ENCODE measurements around the gene CSF2. TPM values are rescaled to one million over a fixed set of nuclear protein-coding genes. Genes with fewer than 3 reads are reported as not detected.

Gene CSF2
- total RNA-seq, 1 experiment from 2014 or later, result 0.30 TPM

- H3K4me3 ChIP-seq (replicated peaks in 1 of 2; ENCODE audit: low read depth in 1 of 2, low read length in 2 of 2), result no peak overlapping the region
These were observed 25.6 kb downstream of the CSF2 start for GRCh38 chr5:132099076-132099748.

GRCh38 chr5:132099905-132100304 is 26.3 kb downstream of the CSF2 start:
- H4K20me1 ChIP-seq (ENCODE audit: insufficient read depth), result no peaks in the 10 kb centered on the region
- no peaks in the 10 kb centered on the region for H3K79me2 ChIP-seq (ENCODE audit: insufficient read depth, low read length)
- no peak overlapping the region for H3K4me2 ChIP-seq (ENCODE audit: low read length)
- H3K9me3 ChIP-seq (ENCODE audit: control insufficient read depth in 1 of 2, insufficient read depth in 1 of 2, low read depth in 1 of 2, low read length in 2 of 2), result no peaks in the 10 kb centered on the region
- TF ChIP-seq REST (IDR thresholded peaks at IDR 0.05; ENCODE audit: low read depth) (no peak), CEBPB (IDR thresholded peaks at IDR 0.05; ENCODE audit: low read depth) (no peak), JUND (IDR thresholded peaks at IDR 0.05) (no peak), EZH2phosphoT487 (IDR thresholded peaks at IDR 0.05; ENCODE audit: borderline replicate concordance) (no peak), CBX3 (IDR thresholded peaks at IDR 0.05; ENCODE audit: low read depth) (no peak), RAD21 (IDR thresholded peaks at IDR 0.05; ENCODE audit: low read depth) (no peak), SRF (IDR thresholded peaks at IDR 0.05; ENCODE audit: low read depth) (no peak), FOSL1 (IDR thresholded peaks at IDR 0.05; ENCODE audit: low read depth) (no peak), MAX (IDR thresholded peaks at IDR 0.05) (no peak), EGR1 (IDR thresholded peaks at IDR 0.05; ENCODE audit: low read depth) (no peak), ELF1 (IDR thresholded peaks at IDR 0.05; ENCODE audit: borderline replicate concordance, low read depth) (no peak), POLR2A (IDR thresholded peaks at IDR 0.05; ENCODE audit: borderline replicate concordance, extremely low read depth, insufficient read depth, insufficient read length) (no peak), POLR2AphosphoS5 (IDR thresholded peaks at IDR 0.05; ENCODE audit: low read depth, low read length) (no peak), ATF3 (IDR thresholded peaks at IDR 0.05) (no peak), YY1 (IDR thresholded peaks at IDR 0.05; ENCODE audit: extremely low read depth, insufficient replicate concordance, low read depth, low read length) (no peak)
- POLR2A ChIA-PET, result no interaction called here
- peaks cover 24 to 38% of the 10 kb centered on the region in 2 experiments for H3K4me1 ChIP-seq (ENCODE audit: control insufficient read depth in 1 of 2, insufficient read depth in 2 of 2, low read length in 2 of 2)
- RAD21 ChIA-PET (ENCODE audit: low non-redundant PET in 1 of 2, low total read pairs in 2 of 2, uncharacterized antibody in 2 of 2, unreplicated experiment in 2 of 2), result no interaction called here
- CTCF ChIA-PET, result no interaction called here
- DNase-seq (ENCODE audit: low read depth, low spot score) (no peak), ATAC-seq (no peak)
- no peak overlapping the region for H3K27ac ChIP-seq (ENCODE audit: low read depth, low read length)
- intact Hi-C loops (cut with micrococcal nuclease), result no loop called here
- H2AFZ ChIP-seq (ENCODE audit: low read depth, low read length, poor library complexity, severe bottlenecking), result no peak overlapping the region
- no peak overlapping the region for H3K9ac ChIP-seq (ENCODE audit: low read length)
- no peaks in the 10 kb centered on the region for H3K27me3 ChIP-seq (ENCODE audit: insufficient read depth, low read length)
- BruUV-seq (replicated peaks), result no TSS peak
- no peak overlapping the region for H3K4me3 ChIP-seq (replicated peaks in 1 of 2; ENCODE audit: low read depth in 1 of 2, low read length in 2 of 2)
- no peaks in the 10 kb centered on the region for H3K9me2 ChIP-seq (ENCODE audit: insufficient read depth)
- no peaks in the 10 kb centered on the region for H3K36me3 ChIP-seq (ENCODE audit: control insufficient read depth in 1 of 2, insufficient read depth in 2 of 2, low read length in 2 of 2)

More at GRCh38 chr5:132099076-132099748, 25.6 kb downstream of the CSF2 start:
- no peak overlapping the region for H3K27ac ChIP-seq (ENCODE audit: low read depth, low read length)
- H3K9me3 ChIP-seq (ENCODE audit: control insufficient read depth in 1 of 2, insufficient read depth in 1 of 2, low read depth in 1 of 2, low read length in 2 of 2), result no peaks in the 10 kb centered on the region
- ChIA-PET RAD21 (ENCODE audit: low non-redundant PET in 1 of 2, low total read pairs in 2 of 2, uncharacterized antibody in 2 of 2, unreplicated experiment in 2 of 2) (no interaction called here), CTCF (no interaction called here), POLR2A (no interaction called here)
- H3K79me2 ChIP-seq (ENCODE audit: insufficient read depth, low read length), result no peaks in the 10 kb centered on the region
- H3K27me3 ChIP-seq (ENCODE audit: insufficient read depth, low read length), result no peaks in the 10 kb centered on the region
- H4K20me1 ChIP-seq (ENCODE audit: insufficient read depth), result no peaks in the 10 kb centered on the region
- H3K4me1 ChIP-seq (ENCODE audit: control insufficient read depth in 1 of 2, insufficient read depth in 2 of 2, low read length in 2 of 2), result peaks cover 21 to 38% of the 10 kb centered on the region in 2 experiments
- H3K36me3 ChIP-seq (ENCODE audit: control insufficient read depth in 1 of 2, insufficient read depth in 2 of 2, low read length in 2 of 2), result no peaks in the 10 kb centered on the region
- H3K4me2 ChIP-seq (ENCODE audit: low read length), result no peak overlapping the region
- BruUV-seq (replicated peaks), result no TSS peak
- no peak for DNase-seq (ENCODE audit: low read depth, low spot score)
- no peaks in the 10 kb centered on the region for H3K9me2 ChIP-seq (ENCODE audit: insufficient read depth)
- TF ChIP-seq RAD21 (IDR thresholded peaks at IDR 0.05; ENCODE audit: low read depth), result no peak
- no peak for TF ChIP-seq JUND (IDR thresholded peaks at IDR 0.05)
- no peak for TF ChIP-seq FOSL1 (IDR thresholded peaks at IDR 0.05; ENCODE audit: low read depth)
- H2AFZ ChIP-seq (ENCODE audit: low read depth, low read length, poor library complexity, severe bottlenecking), result no peak overlapping the region
- intact Hi-C loops (cut with micrococcal nuclease), result no loop called here
- no peak overlapping the region for H3K9ac ChIP-seq (ENCODE audit: low read length)
- no peak for ATAC-seq

Measured in HCT116 (cell line).